ENCODE data around the gene PAPPA. TPM values are rescaled to one million over a fixed set of nuclear protein-coding genes. Genes with fewer than 3 reads are reported as not detected.

The PAPPA gene
- total RNA-seq, 1 experiment from 2014 or later, result 0.17 TPM

GRCh38 chr9:116219686-116220085 lies 66.1 kb downstream of the PAPPA start:
- Mint-ChIP-seq H3K4me1 (no peaks in the 10 kb centered on the region), H3K4me3 (no peak overlapping the region), H3K27ac (no peak overlapping the region; a peak in 1 of 7 replicates), H3K9me3 (no peaks in the 10 kb centered on the region; a peak in 1 of 5 replicates), H3K27me3 (ENCODE audit: low read depth) (peaks cover 2% of the 10 kb centered on the region), H3K36me3 (ENCODE audit: insufficient read depth in 1 of 3, low read depth in 3 of 3) (no peaks in the 10 kb centered on the region)
- H4K5ac ChIP-seq (ENCODE audit: insufficient read length, low read depth, low read length), result no peak overlapping the region
- TF ChIP-seq CTCF (conservative IDR thresholded peaks at IDR 0.05), result no peak
- H2BK15ac ChIP-seq (ENCODE audit: low read depth, low read length), result no peak overlapping the region
- no peak overlapping the region for H3T11ph ChIP-seq (ENCODE audit: low read length)
- no peak overlapping the region for H3K9ac ChIP-seq (ENCODE audit: extremely low read depth, insufficient read length, low read length)
- no peak overlapping the region for H3K18ac ChIP-seq (ENCODE audit: insufficient read length, low read depth, low read length)
- H4K91ac ChIP-seq (ENCODE audit: insufficient read length, low read depth, low read length), result no peak overlapping the region
- H4K20me1 ChIP-seq (ENCODE audit: control insufficient read depth, insufficient read depth, insufficient read length), result no peaks in the 10 kb centered on the region
- no peaks in the 10 kb centered on the region for H3K23me2 ChIP-seq (ENCODE audit: insufficient read length, low read depth, low read length, poor library complexity, severe bottlenecking)
- H2AFZ ChIP-seq (ENCODE audit: low read length), result no peak overlapping the region
- H2BK20ac ChIP-seq (ENCODE audit: low read depth, low read length, poor library complexity, severe bottlenecking), result no peak overlapping the region
- H3K4ac ChIP-seq (ENCODE audit: low read depth, low read length), result no peak overlapping the region
- H3K27me3 ChIP-seq (ENCODE audit: insufficient read depth, low read length), result no peaks in the 10 kb centered on the region
- H4K8ac ChIP-seq (replicated peaks; ENCODE audit: insufficient read length, low read depth, low read length), result no peak overlapping the region
- WGBS (ENCODE audit: extremely low coverage, insufficient read length, low lambda C conversion rate), result no CpG with 5 or more reads among the region's 11 CpGs
- no peak overlapping the region for H2BK120ac ChIP-seq (ENCODE audit: low read depth, low read length, poor library complexity, severe bottlenecking)
- no peaks in the 10 kb centered on the region for H3K4me1 ChIP-seq (ENCODE audit: insufficient read depth, low read length)
- H3K79me1 ChIP-seq (ENCODE audit: insufficient read depth, low read depth, low read length, poor library complexity, severe bottlenecking), result no peaks in the 10 kb centered on the region
- H2BK5ac ChIP-seq (ENCODE audit: insufficient read length, low read length), result no peak overlapping the region
- H2BK12ac ChIP-seq (ENCODE audit: insufficient read length, low read depth, low read length), result no peak overlapping the region
- no peaks in the 10 kb centered on the region for H3K9me3 ChIP-seq (ENCODE audit: control insufficient read depth, low read depth, low read length)
- no peak overlapping the region for H2AK5ac ChIP-seq (ENCODE audit: insufficient read length, low read length)
- no peak overlapping the region for H3K27ac ChIP-seq (ENCODE audit: insufficient read length, low read depth, low read length)
- H3K79me2 ChIP-seq (ENCODE audit: insufficient read depth, low read length), result no peaks in the 10 kb centered on the region
- DNase-seq, result no peak
- no peak overlapping the region for H3K23ac ChIP-seq (ENCODE audit: insufficient read length, low read depth, low read length)
- H3K56ac ChIP-seq (ENCODE audit: insufficient read length, low read depth, low read length), result no peak overlapping the region
- no peak overlapping the region for H3K14ac ChIP-seq (ENCODE audit: insufficient read depth, low read length)
- no peak overlapping the region for H3K4me2 ChIP-seq (ENCODE audit: insufficient read depth, insufficient read length, low read length)

Measured in H9 (cell line).